Measurements from ENCODE around the gene ISG20L2. TPM values are rescaled to one million over a fixed set of nuclear protein-coding genes. Genes with fewer than 3 reads are reported as not detected.

Gene ISG20L2
- total RNA-seq, 4 donors from 2014 or later, result 3.6 to 24.8 (median 10.2) TPM

DNA sequence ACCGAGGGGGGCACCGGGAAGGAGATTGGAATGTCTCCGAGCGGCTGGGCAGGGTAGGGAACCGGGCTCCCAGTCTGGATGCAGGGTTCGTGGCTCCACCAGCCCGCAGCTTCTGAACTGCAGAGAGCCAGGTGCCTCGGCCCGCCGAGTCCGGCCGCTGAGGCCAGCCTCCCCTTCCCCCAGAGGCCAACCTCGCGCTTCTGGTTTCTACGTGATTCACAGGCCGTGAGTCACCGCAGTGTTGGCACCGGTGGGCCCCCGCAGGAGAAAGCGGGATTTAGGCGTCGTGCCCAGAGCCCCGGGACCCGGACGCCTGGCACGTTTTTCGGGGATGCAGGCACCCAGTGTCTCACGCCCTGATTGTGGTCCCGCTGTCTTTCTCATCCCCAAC, 23.6 kb downstream of the ISG20L2 start:
- no peak for TF ChIP-seq POLR2A (IDR thresholded peaks at IDR 0.05)
- TF ChIP-seq, protein P1, sequence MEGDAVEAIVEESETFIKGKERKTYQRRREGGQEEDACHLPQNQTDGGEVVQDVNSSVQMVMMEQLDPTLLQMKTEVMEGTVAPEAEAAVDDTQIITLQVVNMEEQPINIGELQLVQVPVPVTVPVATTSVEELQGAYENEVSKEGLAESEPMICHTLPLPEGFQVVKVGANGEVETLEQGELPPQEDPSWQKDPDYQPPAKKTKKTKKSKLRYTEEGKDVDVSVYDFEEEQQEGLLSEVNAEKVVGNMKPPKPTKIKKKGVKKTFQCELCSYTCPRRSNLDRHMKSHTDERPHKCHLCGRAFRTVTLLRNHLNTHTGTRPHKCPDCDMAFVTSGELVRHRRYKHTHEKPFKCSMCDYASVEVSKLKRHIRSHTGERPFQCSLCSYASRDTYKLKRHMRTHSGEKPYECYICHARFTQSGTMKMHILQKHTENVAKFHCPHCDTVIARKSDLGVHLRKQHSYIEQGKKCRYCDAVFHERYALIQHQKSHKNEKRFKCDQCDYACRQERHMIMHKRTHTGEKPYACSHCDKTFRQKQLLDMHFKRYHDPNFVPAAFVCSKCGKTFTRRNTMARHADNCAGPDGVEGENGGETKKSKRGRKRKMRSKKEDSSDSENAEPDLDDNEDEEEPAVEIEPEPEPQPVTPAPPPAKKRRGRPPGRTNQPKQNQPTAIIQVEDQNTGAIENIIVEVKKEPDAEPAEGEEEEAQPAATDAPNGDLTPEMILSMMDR (IDR thresholded peaks at IDR 0.05), result no peak
- peaks cover 0 to 18% of the 10 kb centered on the region in 2 donors for H3K4me1 ChIP-seq
- DNase-seq, result peak; percentile 72 to 83
- no peaks in the 10 kb centered on the region for H3K9me3 ChIP-seq
- peak overlapping the region; percentile 40 to 43 for H3K4me3 ChIP-seq
- intact Hi-C loops (cut with DNase I; ENCODE audit: low total_unique reads), result no loop called here
- H3K27me3 ChIP-seq, result no peaks in the 10 kb centered on the region
- H3K27ac ChIP-seq, result peak overlapping the region; percentile 92
- no peaks in the 10 kb centered on the region for H3K36me3 ChIP-seq

DNA sequence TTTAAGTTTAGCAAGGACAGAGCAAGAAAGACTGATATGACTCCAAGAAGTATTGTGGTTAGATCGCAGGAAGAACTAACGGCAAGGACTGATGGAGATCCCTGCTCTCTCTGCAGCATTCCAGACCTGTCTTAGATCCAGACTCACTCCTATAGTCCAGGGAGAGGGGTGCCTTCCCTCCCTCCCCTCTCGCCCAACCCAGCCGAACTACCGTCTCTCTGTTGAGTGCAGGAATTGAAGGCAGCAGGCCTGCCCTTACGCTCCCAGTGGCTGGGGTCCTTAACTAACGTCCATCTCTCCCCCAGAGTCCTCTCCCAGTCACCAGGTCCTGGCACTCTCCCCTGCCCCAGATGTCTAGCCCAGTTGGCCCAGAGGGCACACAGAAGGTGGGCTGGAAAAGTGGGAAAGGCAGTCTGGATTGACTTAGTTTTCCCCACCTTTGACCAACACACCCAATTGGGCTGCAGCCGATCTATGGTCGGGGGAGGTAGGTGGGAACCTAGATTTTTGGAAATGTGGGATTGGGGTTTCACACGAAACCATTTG, 24.3 kb downstream of the ISG20L2 start:
- intact Hi-C loops (cut with DNase I; ENCODE audit: low total_unique reads), result no loop called here

GRCh38 chr1:156703741-156704140, 24.8 kb downstream of the ISG20L2 start:
- Histone ChIP-seq H3K4me3 (peak overlapping the region in 1 of 2 donors; percentile 43), H3K27ac (peak overlapping the region in 1 of 2 donors; percentile 92), H3K36me3 (no peaks in the 10 kb centered on the region), H3K9me3 (no peaks in the 10 kb centered on the region), H3K4me1 (peaks cover 0 to 18% of the 10 kb centered on the region in 2 donors), H3K27me3 (no peaks in the 10 kb centered on the region)
- DNase-seq, result no peak
- no peak for TF ChIP-seq POLR2A (IDR thresholded peaks at IDR 0.05)
- TF ChIP-seq, protein P1 (IDR thresholded peaks at IDR 0.05), result no peak
- intact Hi-C loops (cut with DNase I; ENCODE audit: low total_unique reads), result no loop called here

More for the DNA sequence above, 24.3 kb downstream of the ISG20L2 start:
- no peaks in the 10 kb centered on the region for H3K27me3 ChIP-seq
- peaks cover 0 to 18% of the 10 kb centered on the region in 2 donors for H3K4me1 ChIP-seq
- H3K4me3 ChIP-seq, result peak overlapping the region; percentile 40 to 43
- TF ChIP-seq, protein P1 (IDR thresholded peaks at IDR 0.05), result no peak
- no peak for TF ChIP-seq POLR2A (IDR thresholded peaks at IDR 0.05)
- no peaks in the 10 kb centered on the region for H3K36me3 ChIP-seq
- no peaks in the 10 kb centered on the region for H3K9me3 ChIP-seq
- H3K27ac ChIP-seq, result peak overlapping the region; percentile 92
- DNase-seq, result no peak

DNA sequence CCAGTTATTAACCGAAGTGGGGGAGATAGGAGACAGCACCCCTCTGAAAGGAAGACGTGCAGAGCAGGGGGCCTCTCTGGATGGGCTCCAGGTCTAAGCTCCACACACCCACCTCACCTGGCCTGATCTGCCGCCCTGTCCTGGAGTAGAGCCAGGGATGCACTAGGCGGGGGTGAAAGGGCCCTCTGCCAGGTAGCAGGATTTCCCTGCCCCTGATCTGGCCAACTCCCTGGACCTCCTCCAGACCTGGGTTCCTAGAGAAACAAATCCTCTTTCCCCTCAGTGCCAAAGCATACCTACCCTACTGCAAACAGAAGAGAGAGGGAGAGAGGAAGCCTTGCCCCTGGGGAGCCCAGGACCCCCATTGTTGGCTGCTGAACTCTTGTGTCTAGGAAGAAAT, 25.2 kb downstream of the ISG20L2 start:
- Histone ChIP-seq H3K27ac (peak overlapping the region in 1 of 2 donors; percentile 92), H3K4me1 (peaks cover 0 to 18% of the 10 kb centered on the region in 2 donors)

More for the DNA sequence above, 25.2 kb downstream of the ISG20L2 start:
- TF ChIP-seq POLR2A (IDR thresholded peaks at IDR 0.05), result no peak
- TF ChIP-seq, protein P1 (IDR thresholded peaks at IDR 0.05), result no peak
- intact Hi-C loops (cut with DNase I; ENCODE audit: low total_unique reads), result no loop called here
- DNase-seq, result no peak
- H3K4me3 ChIP-seq, result no peak overlapping the region
- no peaks in the 10 kb centered on the region for H3K27me3 ChIP-seq
- H3K36me3 ChIP-seq, result no peaks in the 10 kb centered on the region
- H3K9me3 ChIP-seq, result no peaks in the 10 kb centered on the region
